CD4-positive, CD25-positive, alpha-beta regulatory T cell (primary cell): ENCODE results near the gene CARM1. TPM values are rescaled to one million over a fixed set of nuclear protein-coding genes. Genes with fewer than 3 reads are reported as not detected.

Source experiments
- ATAC-seq, 2 donors: fragments of 150-1000 bp; cut with Tn5 transposase; one replicate each; pipeline ENCODE4 v1.10.0; 2021; ENCODE audit warnings: low read depth in 2 of 2, moderate number of reproducible peaks in 2 of 2, moderate library complexity in 1 of 2
- DNase-seq, 3 donors: peaks; one replicate each; pipeline versions ENCODE4 v3.0.0 to v3.0.0-alpha.2; 2012 to 2022; ENCODE audit warnings: mixed read lengths in 1 of 3
- H3K27ac ChIP-seq: one replicate; pipeline ENCODE4 v1.7.0; 2013; ENCODE audit warnings: mild to moderate bottlenecking, low read length; ENCODE audit not compliant: insufficient read depth, poor library complexity, severe bottlenecking
- H3K27me3 ChIP-seq: one replicate; pipeline ENCODE4 v1.7.0; 2013; ENCODE audit warnings: low read length; ENCODE audit not compliant: control insufficient read depth, insufficient read depth
- H3K36me3 ChIP-seq: one replicate; pipeline ENCODE4 v1.7.0; 2013; ENCODE audit warnings: mild to moderate bottlenecking, low read length, moderate library complexity; ENCODE audit not compliant: control insufficient read depth, insufficient read depth
- H3K4me1 ChIP-seq: 2 replicates; pipeline ENCODE4 v1.7.0; 2013; ENCODE audit warnings: mild to moderate bottlenecking, low read length; ENCODE audit not compliant: insufficient read depth, control insufficient read depth, poor library complexity, severe bottlenecking
- H3K4me3 ChIP-seq: one replicate; pipeline ENCODE4 v1.7.0; 2013; ENCODE audit warnings: low read depth, mild to moderate bottlenecking, low read length, moderate library complexity
- H3K9me3 ChIP-seq, 2 experiments: 1 replicate in 1 of 2; 2 replicates in 1 of 2; pipeline ENCODE4 v1.7.0; 2013; ENCODE audit warnings: low read length in 2 of 2, mild to moderate bottlenecking in 1 of 2, moderate library complexity in 1 of 2; ENCODE audit not compliant: control insufficient read depth in 2 of 2
- H3K27ac Mint-ChIP-seq, 3 donors: one replicate each; pipeline ENCODE4 v1.8.0; 2020 to 2022; ENCODE audit warnings: mild to moderate bottlenecking in 3 of 3, mixed read lengths in 3 of 3, moderate library complexity in 2 of 3
- H3K27me3 Mint-ChIP-seq: one replicate; pipeline ENCODE4 v1.8.0; 2022; ENCODE audit warnings: mild to moderate bottlenecking, mixed read lengths
- H3K36me3 Mint-ChIP-seq: one replicate; pipeline ENCODE4 v1.8.0; 2020; ENCODE audit warnings: mixed read lengths
- H3K4me1 Mint-ChIP-seq, 4 donors: one replicate each; pipeline ENCODE4 v1.8.0; 2020 to 2022; ENCODE audit warnings: mixed read lengths in 4 of 4, mild to moderate bottlenecking in 1 of 4
- H3K4me3 Mint-ChIP-seq, 4 donors: one replicate each; pipeline ENCODE4 v1.8.0; 2020 to 2022; ENCODE audit warnings: mild to moderate bottlenecking in 4 of 4, mixed read lengths in 4 of 4, moderate library complexity in 3 of 4
- H3K9me3 Mint-ChIP-seq, 7 donors: one replicate each; pipeline ENCODE4 v1.8.0; 2020 to 2022; ENCODE audit warnings: mixed read lengths in 7 of 7, mild to moderate bottlenecking in 3 of 7, moderate library complexity in 2 of 7
- polyA plus RNA-seq, 4 donors: library from polyadenylated mRNA; unstranded; fragments of 300-500 nt; fragmentation: Illumina TruSeq; gene quantifications; one replicate each; pipeline ENCODE4 v1.2.3, GENCODE V29; 2021
- total RNA-seq: library from RNA; stranded (reverse); gene quantifications from one replicate; pipeline ENCODE4 v1.2.3, GENCODE V29; 2022

CARM1 gene
- total and polyA plus RNA-seq, 5 donors from 2014 or later: 0.39 to 26.0 (median 0.59) TPM

GRCh38 chr19:10882108-10882457 is 10.7 kb downstream of the CARM1 start:
- H3K36me3 ChIP-seq: no peaks in the 10 kb centered on the region
- Mint-ChIP-seq H3K27me3 (no peaks in the 10 kb centered on the region), H3K4me3 (no peak overlapping the region), H3K9me3 (peaks cover 0 to 2% (median 0%) of the 10 kb centered on the region in 7 donors), H3K4me1 (peaks cover 5 to 29% (median 21%) of the 10 kb centered on the region in 4 donors), H3K27ac (no peak overlapping the region), H3K36me3 (peaks cover 4% of the 10 kb centered on the region)
- H3K27me3 ChIP-seq: no peaks in the 10 kb centered on the region
- no peak for DNase-seq
- H3K4me1 ChIP-seq: no peaks in the 10 kb centered on the region
- H3K27ac ChIP-seq: no peak overlapping the region
- no peak for ATAC-seq
- H3K4me3 ChIP-seq: no peak overlapping the region
- no peaks in the 10 kb centered on the region for H3K9me3 ChIP-seq

DNA sequence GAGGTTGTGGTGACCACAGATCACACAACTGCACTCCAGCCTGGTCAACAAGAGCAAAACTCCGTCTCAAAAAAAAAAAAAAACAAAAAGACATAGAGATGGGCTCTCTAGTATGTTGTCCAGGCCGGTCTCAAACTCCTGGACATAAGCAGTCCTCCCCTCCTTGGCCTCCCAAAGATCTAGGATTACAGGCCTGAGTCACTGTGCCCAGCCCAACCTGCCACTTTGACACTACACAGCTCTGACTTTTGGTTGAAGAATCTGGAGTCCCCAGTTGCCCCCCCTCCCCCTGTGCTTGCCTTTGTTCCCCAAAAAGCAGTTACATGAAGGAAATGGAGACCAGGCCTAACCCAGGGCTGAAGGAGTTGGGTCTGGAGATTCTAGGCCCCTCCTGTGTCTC is 12.9 kb downstream of the CARM1 start:
- Histone ChIP-seq H3K27me3 (no peaks in the 10 kb centered on the region), H3K36me3 (no peaks in the 10 kb centered on the region), H3K9me3 (no peaks in the 10 kb centered on the region), H3K4me1 (no peaks in the 10 kb centered on the region), H3K4me3 (no peak overlapping the region), H3K27ac (no peak overlapping the region)
- Mint-ChIP-seq H3K4me3 (no peak overlapping the region), H3K27ac (no peak overlapping the region), H3K4me1 (peaks cover 2 to 26% (median 10%) of the 10 kb centered on the region in 4 donors), H3K36me3 (peaks cover 3% of the 10 kb centered on the region), H3K27me3 (no peaks in the 10 kb centered on the region), H3K9me3 (peaks cover 0 to 2% (median 0%) of the 10 kb centered on the region in 7 donors)
- DNase-seq (no peak), ATAC-seq (no peak)

- Mint-ChIP-seq H3K4me1 (peaks cover 0 to 20% (median 8%) of the 10 kb centered on the region in 4 donors), H3K9me3 (peaks cover 0 to 2% (median 0%) of the 10 kb centered on the region in 7 donors), H3K4me3 (peak overlapping the region in 1 of 4 donors; percentile 24), H3K36me3 (no peaks in the 10 kb centered on the region), H3K27me3 (no peaks in the 10 kb centered on the region), H3K27ac (peak overlapping the region in 1 of 3 donors; percentile 46)
- no peak for DNase-seq
- Histone ChIP-seq H3K27me3 (no peaks in the 10 kb centered on the region), H3K36me3 (no peaks in the 10 kb centered on the region), H3K4me3 (no peak overlapping the region), H3K9me3 (no peaks in the 10 kb centered on the region), H3K4me1 (no peaks in the 10 kb centered on the region), H3K27ac (no peak overlapping the region)
- no peak for ATAC-seq
Measured at GRCh38 chr19:10885201-10886169, 14.1 kb downstream of the CARM1 start.

DNA sequence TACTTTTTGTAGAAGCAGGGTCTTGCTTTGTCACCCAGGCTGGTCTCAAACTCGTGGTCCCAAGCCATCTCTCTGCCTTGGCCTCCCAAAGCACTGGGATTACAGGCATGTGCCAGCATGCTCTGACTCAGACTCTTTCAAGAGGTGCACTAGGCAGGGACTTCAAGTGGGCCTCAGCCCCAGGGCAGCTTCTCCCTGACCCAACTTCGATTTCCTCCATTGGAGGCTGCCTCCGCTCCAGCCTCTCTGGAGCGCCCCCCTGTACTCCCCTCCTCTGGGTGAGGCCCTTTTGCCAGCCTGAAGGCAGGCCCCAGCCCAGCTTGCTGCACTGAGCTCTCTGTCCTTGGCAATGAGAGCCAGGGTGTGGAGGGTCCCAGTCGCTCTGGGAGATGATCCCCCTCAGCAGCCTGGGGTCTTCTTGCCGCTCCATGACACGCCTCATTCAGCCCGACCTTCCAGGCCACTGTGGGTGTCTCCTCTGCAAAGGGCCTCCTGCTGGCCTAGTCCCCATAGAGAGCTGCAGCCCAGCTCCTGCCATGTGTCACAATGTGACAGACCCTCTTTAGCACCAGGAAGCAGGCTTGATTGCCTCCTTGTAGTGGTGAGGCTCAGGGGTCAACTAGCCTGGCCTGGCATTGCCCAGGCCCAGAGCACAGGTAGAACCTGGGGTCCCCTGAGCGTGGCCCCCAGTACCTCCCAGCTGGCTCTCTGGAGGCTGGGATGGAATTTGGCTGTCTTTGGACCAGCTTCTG is 16.4 kb downstream of the CARM1 start:
- H3K27me3 Mint-ChIP-seq: no peaks in the 10 kb centered on the region
- no peaks in the 10 kb centered on the region for H3K27me3 ChIP-seq
- H3K4me3 Mint-ChIP-seq: no peak overlapping the region
- DNase-seq: no peak
- no peak overlapping the region for H3K27ac ChIP-seq
- H3K27ac Mint-ChIP-seq: no peak overlapping the region
- no peaks in the 10 kb centered on the region for H3K4me1 ChIP-seq
- H3K4me1 Mint-ChIP-seq: peaks cover 0 to 20% (median 4%) of the 10 kb centered on the region in 4 donors
- H3K36me3 ChIP-seq: no peaks in the 10 kb centered on the region
- no peak overlapping the region for H3K4me3 ChIP-seq
- H3K9me3 Mint-ChIP-seq: peaks cover 0 to 2% (median 0%) of the 10 kb centered on the region in 7 donors
- ATAC-seq: peak in 1 of 2 donors; percentile 18
- H3K36me3 Mint-ChIP-seq: no peaks in the 10 kb centered on the region
- H3K9me3 ChIP-seq: no peaks in the 10 kb centered on the region

DNA sequence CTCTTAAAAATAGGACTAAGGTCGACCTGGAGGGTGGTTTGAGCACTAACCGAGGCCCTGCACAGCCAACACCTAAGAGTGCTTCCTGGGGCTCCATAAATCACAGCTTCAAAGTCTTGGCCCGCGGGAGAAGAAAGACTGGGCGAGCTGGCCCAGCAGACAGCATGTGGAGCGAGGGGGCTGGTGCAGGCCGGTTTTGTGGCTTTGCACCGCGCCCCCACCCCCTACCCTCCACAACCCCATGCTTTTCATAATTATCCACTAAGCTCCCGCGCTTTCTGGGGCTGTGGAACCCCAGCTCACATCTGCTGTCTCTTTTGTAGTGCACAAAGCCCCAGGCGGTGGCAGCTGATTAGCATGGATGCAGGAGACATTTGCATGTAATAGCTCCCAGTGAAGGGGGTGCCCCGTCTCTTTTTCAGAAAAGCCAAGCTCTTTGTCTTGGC is 17.1 kb downstream of the CARM1 start:
- no peaks in the 10 kb centered on the region for H3K4me1 ChIP-seq
- no peak overlapping the region for H3K27ac Mint-ChIP-seq
- no peaks in the 10 kb centered on the region for H3K27me3 ChIP-seq
- H3K4me3 Mint-ChIP-seq: no peak overlapping the region
- no peaks in the 10 kb centered on the region for H3K27me3 Mint-ChIP-seq
- no peaks in the 10 kb centered on the region for H3K36me3 ChIP-seq
- H3K9me3 Mint-ChIP-seq: peaks cover 0 to under 1% (median 0%) of the 10 kb centered on the region in 7 donors
- no peak for ATAC-seq
- H3K36me3 Mint-ChIP-seq: no peaks in the 10 kb centered on the region
- peaks cover 0 to 20% (median 4%) of the 10 kb centered on the region in 4 donors for H3K4me1 Mint-ChIP-seq
- no peak overlapping the region for H3K27ac ChIP-seq
- no peaks in the 10 kb centered on the region for H3K9me3 ChIP-seq
- H3K4me3 ChIP-seq: no peak overlapping the region
- no peak for DNase-seq

DNA sequence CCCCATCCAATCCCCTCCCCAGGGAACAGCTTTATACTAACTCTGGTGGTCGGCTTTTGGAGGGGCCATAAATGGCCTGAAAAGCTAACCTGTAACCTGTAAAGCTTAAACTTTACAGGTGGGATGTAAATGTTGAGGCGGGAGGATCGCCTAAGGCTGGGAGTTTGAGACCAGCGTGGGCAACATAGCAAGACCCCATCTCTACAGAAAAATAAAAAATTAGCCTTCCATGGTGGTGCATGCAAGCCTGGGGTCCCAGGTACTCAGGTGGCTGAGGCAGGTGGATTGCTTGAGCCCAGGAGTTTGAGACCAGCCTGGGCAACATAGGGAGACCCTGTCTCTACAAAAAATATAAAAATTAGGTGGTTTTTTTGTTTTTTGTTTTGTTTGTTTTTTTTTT is 18.5 kb downstream of the CARM1 start:
- Histone ChIP-seq H3K27ac (no peak overlapping the region), H3K4me3 (no peak overlapping the region), H3K4me1 (no peaks in the 10 kb centered on the region), H3K36me3 (no peaks in the 10 kb centered on the region), H3K27me3 (no peaks in the 10 kb centered on the region), H3K9me3 (no peaks in the 10 kb centered on the region)
- H3K4me3 Mint-ChIP-seq: no peak overlapping the region
- ATAC-seq (no peak), DNase-seq (no peak)
- peaks cover 0 to 20% (median 5%) of the 10 kb centered on the region in 4 donors for H3K4me1 Mint-ChIP-seq
- H3K36me3 Mint-ChIP-seq: no peaks in the 10 kb centered on the region
- H3K27me3 Mint-ChIP-seq: no peaks in the 10 kb centered on the region
- no peak overlapping the region for H3K27ac Mint-ChIP-seq
- H3K9me3 Mint-ChIP-seq: no peaks in the 10 kb centered on the region

- Mint-ChIP-seq H3K4me3 (no peak overlapping the region), H3K9me3 (no peaks in the 10 kb centered on the region), H3K27ac (no peak overlapping the region), H3K36me3 (no peaks in the 10 kb centered on the region), H3K4me1 (peaks cover 0 to 22% (median 3%) of the 10 kb centered on the region in 4 donors), H3K27me3 (no peaks in the 10 kb centered on the region)
- DNase-seq (no peak), ATAC-seq (no peak)
- Histone ChIP-seq H3K36me3 (no peaks in the 10 kb centered on the region), H3K27me3 (no peaks in the 10 kb centered on the region), H3K27ac (no peak overlapping the region), H3K9me3 (no peaks in the 10 kb centered on the region), H3K4me1 (no peaks in the 10 kb centered on the region), H3K4me3 (no peak overlapping the region)
Measured at GRCh38 chr19:10891405-10892086, 20.2 kb downstream of the CARM1 start.
